ENCODE results near the gene CD38.
"Not testable (repeated sequence)": the region's sequence is repeated elsewhere in the genome, so short reads cannot be mapped to it uniquely, and the experiment has no call there.

The CD38 gene

DNA sequence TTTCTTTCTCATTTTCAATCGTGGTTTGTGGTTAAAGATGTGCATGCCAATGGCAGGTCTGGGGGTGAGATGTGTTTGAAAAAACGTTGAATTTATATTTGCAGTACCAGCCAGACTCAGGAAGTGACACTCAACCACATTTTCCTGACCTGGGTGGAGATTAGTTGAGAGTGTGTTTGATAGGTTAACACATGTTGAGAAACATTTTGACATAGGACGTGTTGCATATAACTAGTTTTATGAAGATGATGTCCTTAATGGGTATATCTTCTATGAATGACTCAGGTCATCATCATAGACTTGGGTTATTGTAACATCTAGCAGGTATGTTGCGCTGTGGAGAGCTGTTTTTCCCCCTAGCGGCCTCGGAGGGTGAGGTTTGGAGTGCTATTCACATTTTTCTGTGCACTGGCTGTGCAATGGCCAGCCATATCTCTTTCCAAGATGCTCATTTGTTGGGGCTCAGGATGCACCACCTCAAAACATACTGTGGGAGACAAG lies 21.7 kb upstream of the CD38 start:
- peak; percentile 92 for DNase-seq
- in situ Hi-C loops (cut with MboI; ENCODE audit: low pct_unique_long_range_greater_than_20kb, low sequenced_read_pairs): no loop called here

DNA sequence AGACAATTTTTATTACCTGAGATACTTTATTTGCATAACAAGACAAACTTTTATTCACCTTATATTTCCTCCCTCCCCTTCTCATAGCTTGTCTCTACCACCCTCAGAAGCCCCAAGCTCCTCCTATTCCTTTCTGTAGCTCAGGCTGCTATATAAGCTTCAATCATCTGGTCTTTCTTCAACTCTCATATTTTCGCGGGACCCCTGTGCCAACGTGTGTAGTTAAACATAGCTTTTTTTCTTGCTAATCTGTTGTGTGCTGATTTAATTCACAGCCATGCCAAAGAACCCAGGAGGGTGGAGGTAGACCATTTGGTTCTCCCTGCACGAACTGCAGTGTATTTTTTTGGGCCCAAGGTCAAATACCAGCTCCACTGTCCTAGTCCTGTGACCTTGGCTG lies 21.1 kb upstream of the CD38 start:
- in situ Hi-C loops (cut with MboI; ENCODE audit: low pct_unique_long_range_greater_than_20kb, low sequenced_read_pairs): no loop called here
- no peak for DNase-seq

DNA sequence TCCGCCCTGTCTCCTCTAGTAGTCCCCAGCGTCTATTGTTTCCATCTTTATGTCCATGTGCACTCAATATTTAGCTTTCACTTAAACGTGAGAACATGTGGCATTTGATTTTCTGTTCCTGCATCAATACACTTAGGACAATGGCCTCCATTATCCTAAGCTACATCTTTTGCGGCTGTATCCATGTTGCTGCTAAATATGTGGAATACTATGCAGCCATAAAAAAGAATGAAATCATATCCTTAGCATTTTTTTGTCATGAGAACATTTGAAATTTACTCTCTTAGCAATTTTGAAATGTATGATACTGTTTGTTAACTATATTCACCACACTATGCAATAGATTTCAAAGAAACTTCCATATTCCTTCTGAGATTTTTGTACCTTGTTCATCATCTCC lies 19.8 kb upstream of the CD38 start:
- no peak for DNase-seq
- in situ Hi-C loops (cut with MboI; ENCODE audit: low pct_unique_long_range_greater_than_20kb, low sequenced_read_pairs): no loop called here

DNA sequence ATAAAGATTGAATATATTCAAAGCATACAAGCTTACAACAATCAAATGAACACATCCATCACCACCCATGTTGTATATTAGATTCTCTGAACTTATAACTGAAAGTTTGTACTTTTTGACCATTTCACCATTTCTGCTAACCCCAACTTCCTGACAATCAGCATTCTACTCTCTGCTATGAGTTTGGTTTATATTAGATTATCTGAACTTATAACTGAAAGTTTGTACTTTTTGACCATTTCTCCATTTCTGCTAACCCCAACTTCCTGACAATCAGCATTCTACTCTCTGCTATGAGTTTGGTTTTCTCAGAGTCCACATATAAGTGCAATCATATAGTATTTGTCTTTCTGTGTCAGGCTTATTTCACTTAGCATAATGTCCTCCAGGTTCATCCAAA lies 15.7 kb upstream of the CD38 start:
- in situ Hi-C loops (cut with MboI; ENCODE audit: low pct_unique_long_range_greater_than_20kb, low sequenced_read_pairs); DNase-seq: not testable (repeated sequence)

DNA sequence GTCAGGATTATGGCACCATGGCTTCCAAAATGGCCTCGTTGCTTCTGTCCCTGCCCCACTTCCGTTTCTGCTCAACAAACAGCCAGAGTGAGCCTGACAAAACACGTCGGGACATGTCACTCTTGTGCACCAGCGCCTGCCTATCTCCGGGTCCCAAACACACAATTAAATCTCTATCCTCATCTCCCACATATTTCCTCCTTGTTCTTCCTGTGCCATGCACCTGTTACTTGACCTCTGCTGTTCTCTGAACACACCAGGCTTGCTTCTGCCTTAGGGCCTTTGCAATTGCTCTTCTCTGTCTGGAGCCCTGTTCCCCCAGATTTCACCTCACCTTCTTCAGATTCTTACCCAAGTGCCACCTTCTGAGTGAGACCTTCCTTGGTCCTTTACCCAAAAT lies 12.7 kb upstream of the CD38 start:
- in situ Hi-C loops (cut with MboI; ENCODE audit: low pct_unique_long_range_greater_than_20kb, low sequenced_read_pairs): no loop called here
- DNase-seq: peak; percentile 78

DNA sequence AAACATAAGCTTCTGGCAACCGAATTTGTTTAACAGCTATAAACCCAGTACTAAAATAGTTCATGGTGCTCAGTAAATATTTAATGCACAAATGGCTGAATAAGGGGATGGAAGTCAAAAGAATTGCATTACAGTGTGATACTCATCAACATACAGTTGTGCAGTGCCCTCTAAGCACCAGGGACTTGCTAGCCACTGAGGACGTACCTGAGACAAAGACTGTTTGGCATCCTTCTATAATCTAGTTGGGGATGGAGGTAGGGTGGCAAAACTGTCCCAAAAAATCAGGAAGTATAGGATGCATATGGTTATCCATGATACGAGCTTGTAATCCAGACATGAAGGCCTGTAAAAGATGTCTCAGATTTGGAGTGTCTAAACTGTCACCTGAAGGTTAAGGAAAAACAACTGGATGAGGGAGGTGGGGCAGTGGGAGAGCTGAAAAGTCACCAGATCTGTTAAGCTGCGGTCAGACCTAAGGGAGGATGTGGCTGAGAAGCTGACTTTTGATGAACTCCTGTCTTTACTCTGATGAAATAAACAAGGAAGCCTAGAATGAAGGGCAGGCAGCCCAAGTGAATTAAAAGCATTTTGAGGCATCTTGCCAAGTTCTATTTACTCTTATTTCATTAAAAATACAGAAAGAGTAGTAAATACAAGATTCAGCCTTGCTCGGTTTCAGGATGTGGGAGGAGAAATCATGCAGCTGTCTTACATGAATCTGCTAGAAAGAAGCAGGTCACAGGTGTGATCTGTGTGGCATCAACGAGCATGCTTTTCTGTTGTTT lies 12.0 kb upstream of the CD38 start:
- DNase-seq: peak; percentile 71
- in situ Hi-C loops (cut with MboI; ENCODE audit: low pct_unique_long_range_greater_than_20kb, low sequenced_read_pairs): no loop called here

DNA sequence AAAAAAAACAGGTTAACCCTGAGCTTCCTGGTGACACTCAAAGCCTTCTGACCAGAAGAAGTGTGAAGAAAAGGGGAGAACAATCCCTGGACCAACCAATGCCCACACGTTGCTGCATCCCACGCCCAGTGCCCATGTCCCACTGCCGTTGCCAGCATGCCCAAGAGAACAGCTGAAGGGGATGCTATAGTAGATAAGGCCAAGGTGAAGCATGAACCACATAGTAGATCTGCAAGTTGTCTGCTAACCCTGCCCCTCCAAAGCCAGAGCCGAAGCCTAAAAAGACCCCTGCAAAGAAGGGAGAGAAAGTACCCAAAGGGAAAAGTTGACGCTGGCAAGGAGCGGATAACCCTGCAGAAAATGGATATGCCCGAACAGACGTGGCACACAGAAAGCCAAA lies 11.3 kb upstream of the CD38 start:
- no peak for DNase-seq
- in situ Hi-C loops (cut with MboI; ENCODE audit: low pct_unique_long_range_greater_than_20kb, low sequenced_read_pairs): no loop called here

DNA sequence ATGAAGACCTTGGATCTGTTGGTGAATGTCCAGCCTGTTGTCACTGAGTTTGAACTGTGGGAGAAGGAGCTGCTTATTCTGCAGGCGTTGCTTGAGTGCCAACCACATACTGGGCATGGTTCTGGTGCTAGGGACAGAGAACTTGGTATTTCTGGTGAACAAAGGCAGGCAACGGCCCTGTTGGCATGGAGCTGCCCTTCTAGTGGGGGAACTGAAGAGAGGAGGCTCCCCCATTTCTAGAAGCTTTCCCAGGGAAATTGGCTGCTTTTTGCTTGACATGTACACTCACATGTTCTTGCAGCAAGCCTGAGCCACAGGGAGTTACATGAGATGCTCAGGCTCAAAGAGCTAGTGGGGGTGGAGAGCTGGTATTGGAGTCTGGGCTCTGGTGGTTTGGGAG lies 8.9 kb upstream of the CD38 start:
- in situ Hi-C loops (cut with MboI; ENCODE audit: low pct_unique_long_range_greater_than_20kb, low sequenced_read_pairs): no loop called here
- DNase-seq: no peak

DNA sequence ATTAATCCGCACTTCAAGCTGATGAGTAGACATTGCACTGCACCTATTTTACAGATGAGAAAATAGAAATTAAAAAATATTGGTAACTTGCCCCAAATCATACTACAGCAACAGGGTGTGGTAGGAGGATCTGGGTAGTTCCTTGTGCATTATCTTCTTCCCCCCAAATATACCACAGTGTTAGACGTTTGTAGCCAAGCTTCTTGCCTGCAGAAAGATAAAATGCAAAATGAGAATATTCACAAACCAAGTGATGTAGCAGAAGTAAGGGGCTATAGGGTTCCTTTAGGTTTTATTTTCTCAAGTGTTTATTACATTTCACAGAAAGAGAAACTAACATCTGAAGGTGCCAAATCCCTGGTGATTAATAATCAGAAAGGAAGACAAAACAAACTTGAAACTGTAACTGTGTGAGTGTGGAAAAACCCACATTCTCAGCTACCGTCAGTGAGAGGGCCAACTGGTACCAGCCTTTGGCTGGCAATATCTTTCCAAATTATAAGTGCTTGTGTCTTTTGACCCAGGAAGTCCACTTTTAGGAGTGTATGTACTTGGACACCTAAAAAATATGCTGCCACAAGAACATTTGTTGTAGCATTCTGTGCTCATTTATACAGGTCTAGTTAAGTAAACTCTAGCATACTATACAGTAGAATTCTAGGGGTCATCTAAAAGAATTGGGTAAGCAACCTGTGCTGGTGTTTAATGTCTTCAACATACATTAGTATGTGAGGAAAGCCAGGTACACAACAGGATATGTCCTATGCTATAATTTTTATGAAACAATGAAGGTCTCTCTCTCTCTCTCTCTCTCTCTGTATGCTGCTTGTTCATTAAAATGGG lies 6.7 kb upstream of the CD38 start:
- no peak for DNase-seq
- in situ Hi-C loops (cut with MboI; ENCODE audit: low pct_unique_long_range_greater_than_20kb, low sequenced_read_pairs): no loop called here

DNA sequence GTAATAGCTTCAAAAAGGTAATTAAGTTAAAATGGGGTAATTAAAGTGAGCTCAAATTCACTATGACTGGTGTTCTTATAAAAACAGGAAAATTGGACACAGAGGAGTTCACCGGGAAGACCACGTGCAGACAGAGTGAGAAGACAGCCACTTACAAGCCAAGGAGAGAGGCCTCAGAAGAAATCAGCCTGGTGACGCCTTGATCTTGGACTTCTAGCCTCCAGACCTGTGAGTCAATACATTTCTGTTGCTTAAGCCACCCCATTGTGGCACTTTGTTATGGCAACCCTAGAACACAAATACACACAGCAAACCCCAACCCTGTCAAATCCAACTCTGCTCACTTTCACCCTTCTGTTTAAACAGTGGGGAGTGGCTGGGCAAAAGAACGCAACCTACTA lies 4.1 kb upstream of the CD38 start:
- in situ Hi-C loops (cut with MboI; ENCODE audit: low pct_unique_long_range_greater_than_20kb, low sequenced_read_pairs): no loop called here
- no peak for DNase-seq

DNA sequence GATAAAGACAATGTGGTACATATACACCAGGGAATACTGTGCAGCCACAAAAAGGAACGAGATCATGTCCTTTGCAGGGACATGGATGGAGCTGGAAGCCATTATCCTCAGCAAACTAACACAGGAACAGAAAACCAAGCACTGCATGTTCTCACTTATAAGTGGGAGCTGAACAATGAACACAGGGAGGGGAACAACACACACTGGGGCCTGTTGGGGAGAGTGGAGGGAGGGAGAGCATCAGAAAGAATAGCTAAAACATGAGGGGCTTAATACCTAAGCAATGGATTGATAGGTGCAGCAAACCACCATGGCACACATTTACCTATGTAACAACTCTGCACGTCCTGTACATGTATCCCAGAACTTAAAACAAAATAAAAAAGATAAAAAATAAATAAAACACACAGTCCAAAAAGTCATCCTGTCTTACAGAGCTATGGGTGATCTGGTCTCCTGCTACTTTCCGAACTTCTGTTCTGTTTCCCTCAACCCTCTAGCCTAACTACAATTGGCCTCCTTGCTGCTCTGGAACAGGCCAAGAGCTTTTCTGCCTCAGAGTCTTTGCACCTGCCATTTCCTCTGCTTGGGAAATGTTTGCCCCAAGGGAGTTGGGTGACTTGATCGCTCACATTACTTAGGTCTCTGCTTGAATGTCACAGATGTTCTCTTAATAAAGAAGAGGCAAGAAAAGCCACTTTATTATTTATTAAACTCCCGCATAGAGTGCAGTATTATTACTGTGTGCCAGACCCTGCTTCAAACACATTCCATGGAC lies 1.1 kb upstream of the CD38 start:
- in situ Hi-C loops (cut with MboI; ENCODE audit: low pct_unique_long_range_greater_than_20kb, low sequenced_read_pairs): no loop called here
- DNase-seq: no peak

DNA sequence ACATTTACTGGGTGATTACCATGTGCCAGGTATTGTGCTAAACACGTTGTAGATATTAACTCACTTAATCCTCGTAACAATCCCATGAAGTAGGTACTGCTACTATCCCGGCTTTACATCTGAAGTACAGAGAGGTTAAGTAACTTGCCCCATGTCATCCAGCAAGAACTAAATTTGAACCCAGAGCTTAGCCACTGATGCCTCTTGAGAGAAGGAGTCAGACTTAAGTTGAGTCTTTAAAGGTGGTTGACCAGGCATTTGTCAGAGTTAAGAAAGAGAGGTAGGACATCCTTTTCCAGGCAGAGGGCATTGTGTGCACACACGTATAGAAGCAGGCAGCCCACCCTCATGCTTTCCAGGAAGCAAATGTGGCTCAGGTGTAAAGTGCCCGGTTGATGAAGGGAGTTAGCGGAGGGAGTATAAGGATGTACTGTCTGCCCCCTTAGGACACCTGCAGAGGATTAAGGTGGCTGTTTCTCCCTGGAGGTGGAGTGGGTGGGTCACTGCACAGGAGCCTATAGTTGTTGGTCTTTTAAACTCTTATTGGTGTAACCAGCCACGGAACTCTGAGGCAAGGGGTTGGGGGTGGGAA lies 335 bp upstream of the CD38 start:
- no peak for DNase-seq
- in situ Hi-C loops (cut with MboI; ENCODE audit: low pct_unique_long_range_greater_than_20kb, low sequenced_read_pairs): no loop called here

DNA sequence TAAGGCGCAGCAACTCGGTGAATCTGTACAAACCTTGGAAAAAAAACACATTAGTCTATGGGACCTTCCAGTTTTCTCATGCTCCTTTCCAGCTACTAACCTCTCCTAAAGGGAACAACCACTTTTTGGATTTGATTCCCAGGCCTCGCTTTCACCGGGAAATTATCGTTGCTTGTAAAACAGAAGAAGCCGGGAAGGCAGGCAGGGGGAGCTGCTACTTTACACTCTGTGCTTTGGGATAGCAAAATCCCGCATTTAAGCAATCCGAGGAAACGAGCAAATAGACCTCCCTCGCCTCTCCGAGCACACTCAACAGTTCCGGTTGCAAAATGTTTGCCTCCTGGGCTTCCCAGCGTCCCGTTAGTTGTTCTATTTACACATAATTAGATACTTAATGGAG lies 1.2 kb downstream of the CD38 start:
- in situ Hi-C loops (cut with MboI; ENCODE audit: low pct_unique_long_range_greater_than_20kb, low sequenced_read_pairs): no loop called here
- no peak for DNase-seq

DNA sequence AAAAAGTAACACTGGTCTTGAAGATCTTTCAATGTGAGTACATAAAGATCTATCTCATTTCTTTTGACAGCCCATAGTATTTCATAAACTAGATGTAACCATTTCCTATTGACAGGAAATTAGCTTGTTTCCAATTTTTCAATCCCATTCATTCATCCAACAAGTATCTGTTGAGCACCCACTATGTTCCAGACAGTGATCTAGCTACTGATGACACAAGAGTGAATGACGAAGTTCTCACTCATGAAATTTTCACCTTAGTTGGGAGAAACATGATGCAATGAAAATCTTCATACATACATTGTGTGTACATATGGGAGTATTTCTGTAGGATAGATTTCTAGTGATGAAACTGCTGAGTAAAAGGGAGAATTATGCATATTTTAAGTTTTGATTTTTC lies 1.7 kb downstream of the CD38 start:
- in situ Hi-C loops (cut with MboI; ENCODE audit: low pct_unique_long_range_greater_than_20kb, low sequenced_read_pairs): no loop called here
- no peak for DNase-seq

DNA sequence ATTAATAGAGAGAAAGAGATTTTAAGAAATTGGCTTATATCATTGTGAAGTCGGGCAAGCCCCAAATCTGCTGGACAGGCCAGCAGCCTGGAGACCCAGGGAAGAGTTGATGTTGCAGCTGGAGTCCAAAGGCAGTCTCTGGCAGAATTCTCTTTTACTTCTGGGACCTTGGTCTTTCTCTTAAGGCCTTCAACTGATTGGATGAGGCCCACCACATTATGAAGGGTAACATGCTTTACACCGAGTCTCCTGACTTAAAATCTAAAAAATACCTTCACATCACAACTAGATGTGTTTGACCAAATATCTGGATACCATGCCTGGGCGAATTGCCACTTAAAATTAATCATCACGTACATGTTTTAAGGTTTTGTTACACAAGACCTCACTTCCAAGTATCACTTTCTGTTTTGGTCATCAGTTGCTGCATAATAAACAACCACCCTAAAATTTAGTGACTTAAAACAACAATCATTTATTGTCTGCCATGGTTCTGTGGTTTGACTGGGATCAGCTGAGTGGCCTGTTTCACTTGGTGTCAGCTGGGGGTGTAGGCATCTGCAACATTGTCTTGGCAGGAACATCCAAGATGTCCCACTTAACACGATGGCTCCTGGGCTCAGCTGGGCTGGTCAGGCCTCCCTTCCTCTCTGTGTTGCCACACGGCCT lies 3.4 kb downstream of the CD38 start:
- in situ Hi-C loops (cut with MboI; ENCODE audit: low pct_unique_long_range_greater_than_20kb, low sequenced_read_pairs): no loop called here
- DNase-seq: no peak

DNA sequence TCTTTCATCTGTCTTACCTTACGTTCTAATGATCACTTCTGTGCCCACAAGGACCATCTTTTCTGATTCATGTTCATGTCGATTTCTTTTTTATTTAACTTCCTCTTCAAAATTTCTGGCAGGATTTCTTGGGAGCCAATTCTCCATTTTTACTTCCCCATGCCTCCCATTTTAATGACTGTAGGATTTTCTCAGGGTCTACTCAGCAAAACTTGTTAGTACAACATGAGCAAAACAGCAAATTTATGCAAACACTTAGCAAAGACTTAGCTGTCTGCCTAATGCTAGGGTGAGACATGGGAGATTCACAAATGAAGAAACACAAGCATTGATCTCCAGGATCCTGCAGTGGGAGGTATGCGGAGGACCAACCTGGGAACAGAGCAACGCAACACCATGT lies 5.5 kb downstream of the CD38 start:
- DNase-seq: no peak
- in situ Hi-C loops (cut with MboI; ENCODE audit: low pct_unique_long_range_greater_than_20kb, low sequenced_read_pairs): no loop called here

DNA sequence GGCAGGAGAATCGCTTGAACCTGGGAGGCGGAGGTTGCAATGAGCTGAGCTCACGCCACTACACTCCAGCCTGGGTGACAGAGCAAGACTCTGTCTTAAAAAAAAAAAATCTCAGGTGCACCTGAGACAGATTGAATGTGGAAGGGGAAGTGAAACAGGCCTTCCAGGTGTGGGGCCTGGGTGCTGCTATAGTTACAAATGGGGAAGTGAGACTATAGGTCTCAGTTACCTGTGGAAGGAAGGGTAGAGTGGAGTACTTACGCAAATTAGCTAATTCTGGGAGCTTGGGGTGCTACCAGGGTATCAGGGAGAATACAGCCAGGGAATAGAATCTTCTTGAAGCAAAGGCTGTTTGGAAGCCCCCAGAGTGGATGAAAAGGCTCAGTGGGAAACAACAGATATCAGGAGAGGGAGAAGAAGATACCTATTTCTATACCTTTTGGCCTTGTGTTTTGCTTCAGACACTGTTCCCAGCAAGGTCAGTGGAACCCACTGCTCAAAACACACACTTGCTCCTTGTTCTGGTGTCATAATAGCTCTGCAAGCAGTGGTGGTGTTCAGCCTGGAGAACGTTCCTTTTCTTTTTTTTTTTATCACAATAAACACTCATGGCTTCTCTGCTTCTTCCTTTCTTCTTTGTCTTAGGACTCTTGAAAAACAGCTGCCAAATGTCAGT lies 7.0 kb downstream of the CD38 start:
- in situ Hi-C loops (cut with MboI; ENCODE audit: low pct_unique_long_range_greater_than_20kb, low sequenced_read_pairs): no loop called here
- no peak for DNase-seq

DNA sequence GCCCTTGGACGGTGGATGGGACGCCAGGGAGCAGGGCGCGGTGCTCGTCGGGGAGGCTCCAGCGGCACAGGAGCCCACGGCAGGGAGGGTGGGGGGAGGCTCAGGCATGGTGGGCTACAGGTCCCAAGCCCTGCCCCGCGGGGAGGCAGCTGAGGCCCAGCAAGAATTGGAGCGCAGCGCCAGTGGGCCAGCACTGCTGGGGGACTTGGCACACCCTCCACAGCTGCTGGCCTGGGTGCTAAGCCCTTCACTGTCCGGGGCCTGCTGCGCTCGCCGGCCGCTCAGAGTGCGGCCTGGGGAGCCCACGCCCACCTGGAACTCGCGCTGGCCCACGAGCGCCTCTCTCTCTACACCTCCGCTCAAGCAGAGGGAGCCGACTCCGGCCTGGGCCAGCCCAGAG lies 8.6 kb downstream of the CD38 start:
- in situ Hi-C loops (cut with MboI; ENCODE audit: low pct_unique_long_range_greater_than_20kb, low sequenced_read_pairs): no loop called here
- DNase-seq: no peak
